Smooth muscle cell (in vitro differentiated cells): Measurements from ENCODE around the gene FAM228B. TPM values are rescaled to one million over a fixed set of nuclear protein-coding genes. Genes with fewer than 3 reads are reported as not detected.
A peak's percentile ranks its signal among the peaks of the same experiment; 100 is the strongest.

ENCODE experiments used
- DNase-seq: peaks from one replicate; lab custom pipeline; 2025; ENCODE audit not compliant: unreplicated experiment; lab: John Stamatoyannopoulos, UW
- H2AFZ ChIP-seq: fragments of 200-600 bp; sonication (generic); 2 replicates; pipeline ENCODE4 v1.6.0; 2016; ENCODE audit warnings: antibody characterized with exemption, low read depth, mild to moderate bottlenecking
- H3F3A ChIP-seq: fragments of 200-600 bp; sonication (generic); 2 replicates; pipeline ENCODE4 v1.6.0; 2017; ENCODE audit warnings: antibody characterized with exemption, low read depth
- H3K27ac ChIP-seq: fragments of 200-600 bp; sonication (generic); 2 replicates; pipeline ENCODE4 v1.5.1; 2016; ENCODE audit warnings: low read depth, mild to moderate bottlenecking
- H3K27me3 ChIP-seq: fragments of 200-600 bp; sonication (generic); 2 replicates; pipeline ENCODE4 v1.6.1; 2016; ENCODE audit warnings: low read depth, mild to moderate bottlenecking
- H3K36me3 ChIP-seq: fragments of 200-600 bp; sonication (generic); 2 replicates; pipeline ENCODE4 v1.5.1; 2016; ENCODE audit warnings: low read depth
- H3K4me1 ChIP-seq: fragments of 200-600 bp; sonication (generic); 2 replicates; pipeline ENCODE4 v1.5.1; 2016; ENCODE audit warnings: low read depth
- H3K4me2 ChIP-seq: fragments of 200-600 bp; sonication (generic); 2 replicates; pipeline ENCODE4 v1.6.0; 2016; ENCODE audit warnings: mild to moderate bottlenecking
- H3K4me3 ChIP-seq: fragments of 200-600 bp; sonication (generic); 2 replicates; pipeline ENCODE4 v1.5.1; 2016; ENCODE audit warnings: mild to moderate bottlenecking
- H3K79me2 ChIP-seq: fragments of 200-600 bp; sonication (generic); 2 replicates; pipeline ENCODE4 v1.6.0; 2016; ENCODE audit warnings: low read depth, mild to moderate bottlenecking
- H3K9ac ChIP-seq: fragments of 200-600 bp; sonication (generic); 2 replicates; pipeline ENCODE4 v1.6.0; 2016; ENCODE audit warnings: low read depth
- H3K9me3 ChIP-seq: fragments of 200-600 bp; sonication (generic); replicated peaks from 2 replicates; pipeline ENCODE4 v1.5.1; 2016; ENCODE audit warnings: low read depth
- H4K20me1 ChIP-seq: fragments of 200-600 bp; sonication (generic); 2 replicates; pipeline ENCODE4 v1.6.0; 2016; ENCODE audit warnings: low read depth
- CTCF ChIP-seq: fragments of 200-600 bp; sonication (generic); IDR thresholded peaks from 2 replicates; pipeline ENCODE4 v1.5.1; 2017; ENCODE audit warnings: borderline replicate concordance, mild to moderate bottlenecking, antibody characterized with exemption; ENCODE audit not compliant: insufficient read depth, poor library complexity, severe bottlenecking
- WGBS: methylation state at CpG from one replicate; pipeline ENCODE4 v1.1.7; 2016; ENCODE audit warnings: low lambda C conversion rate; 5-methylcytosine and 5-hydroxymethylcytosine counted together
- polyA plus RNA-seq: library from polyadenylated mRNA; unstranded; fragments of >200 nt; fragmentation: Nextera tagmentation; extraction: Ambion mirVana; gene quantifications from 2 replicates; pipeline ENCODE4 v1.2.1, GENCODE V29; 2016
- total RNA-seq: library from RNA; depleted of rRNA; stranded (reverse); fragments of >200 nt; gene quantifications from 2 replicates; pipeline ENCODE4 v1.2.3, GENCODE V29; 2014

The FAM228B gene
- total and polyA plus RNA-seq, 2 experiments from 2014 or later: 7.0 to 18.1 TPM

GRCh38 chr2:24163601-24164000 lies 40.3 kb downstream of the FAM228B start:
- no peaks in the 10 kb centered on the region for H4K20me1 ChIP-seq
- H3K4me3 ChIP-seq: no peak overlapping the region
- no peaks in the 10 kb centered on the region for H3K27me3 ChIP-seq
- DNase-seq: no peak
- no peak for TF ChIP-seq CTCF
- no peak overlapping the region for H3K4me2 ChIP-seq
- no peaks in the 10 kb centered on the region for H3F3A ChIP-seq
- H3K4me1 ChIP-seq: no peaks in the 10 kb centered on the region
- no peaks in the 10 kb centered on the region for H3K79me2 ChIP-seq
- peaks cover 5% of the 10 kb centered on the region for H3K36me3 ChIP-seq
- H2AFZ ChIP-seq: no peak overlapping the region
- WGBS: 92% methylated on average over 2 of the region's 2 CpGs
- no peaks in the 10 kb centered on the region for H3K9me3 ChIP-seq
- H3K27ac ChIP-seq: no peak overlapping the region
- H3K9ac ChIP-seq: no peak overlapping the region

GRCh38 chr2:24164416-24164973 lies 41.2 kb downstream of the FAM228B start:
- Histone ChIP-seq H2AFZ (no peak overlapping the region), H3K27ac (no peak overlapping the region), H3K27me3 (no peaks in the 10 kb centered on the region), H3K4me2 (no peak overlapping the region), H3K4me3 (no peak overlapping the region), H3K4me1 (no peaks in the 10 kb centered on the region), H3K9me3 (no peaks in the 10 kb centered on the region), H3K9ac (no peak overlapping the region), H3F3A (no peaks in the 10 kb centered on the region), H3K79me2 (no peaks in the 10 kb centered on the region), H3K36me3 (peaks cover 5% of the 10 kb centered on the region), H4K20me1 (no peaks in the 10 kb centered on the region)
- WGBS: 91% methylated on average over 5 of the region's 8 CpGs
- TF ChIP-seq CTCF: peak; percentile 43
- no peak for DNase-seq

- Histone ChIP-seq H3K27ac (no peak overlapping the region), H4K20me1 (no peaks in the 10 kb centered on the region), H2AFZ (no peak overlapping the region), H3K79me2 (no peaks in the 10 kb centered on the region), H3K36me3 (no peaks in the 10 kb centered on the region), H3K4me3 (no peak overlapping the region), H3K27me3 (no peaks in the 10 kb centered on the region), H3K9ac (no peak overlapping the region), H3K4me1 (no peaks in the 10 kb centered on the region), H3K9me3 (no peaks in the 10 kb centered on the region), H3F3A (no peaks in the 10 kb centered on the region), H3K4me2 (peak overlapping the region; percentile 35)
- no peak for DNase-seq
- WGBS: 19% methylated on average over 5 of the region's 5 CpGs
- no peak for TF ChIP-seq CTCF
These were observed 45.8 kb downstream of the FAM228B start for GRCh38 chr2:24169023-24169422.

- WGBS: 96% methylated on average over 34 of the region's 46 CpGs
- DNase-seq: no peak
- no peak within 1 kb of the TSS for H3K9ac ChIP-seq
- H3K9me3 ChIP-seq: no peaks in the 10 kb centered on the region
- H3K4me1 ChIP-seq: no peaks in the 10 kb centered on the region
- no peak within 1 kb of the TSS for H3K4me3 ChIP-seq
- H3K79me2 ChIP-seq: no peaks in the 10 kb centered on the region
- no peak within 1 kb of the TSS for H3K27ac ChIP-seq
- H3K4me2 ChIP-seq: no peak within 1 kb of the TSS
- no peaks in the 10 kb centered on the region for H4K20me1 ChIP-seq
- no peaks in the 10 kb centered on the region for H3K36me3 ChIP-seq
- H2AFZ ChIP-seq: no peak within 1 kb of the TSS
- TF ChIP-seq CTCF: no peak
- H3F3A ChIP-seq: no peaks in the 10 kb centered on the region
- H3K27me3 ChIP-seq: no peaks in the 10 kb centered on the region
These were observed 51.6 kb downstream of the FAM228B start, which contains the start of gene FAM228A for GRCh38 chr2:24174851-24175277. FAM228A (plus strand) TSS chr2:24175053; CDS start chr2:24175481, 428 bp downstream.
